IMR-90 (cell line): ENCODE results near the gene IQSEC3. TPM values are rescaled to one million over a fixed set of nuclear protein-coding genes. Genes with fewer than 3 reads are reported as not detected.
A peak's percentile ranks its signal among the peaks of the same experiment; 100 is the strongest.
"Not testable (repeated sequence)": the region's sequence is repeated elsewhere in the genome, so short reads cannot be mapped to it uniquely, and the experiment has no call there.

Experiments
- ATAC-seq: fragments of 200-7000 bp; cut with Tn5 transposase; 2 replicates; pipeline ENCODE4 v1.9.1; 2020; ENCODE audit warnings: low read depth, mild to moderate bottlenecking, moderate library complexity
- BruUV-seq: library from RNA; stranded (reverse); fragments of 400-500 nt; replicated peaks from 2 replicates; lab custom pipeline; 2021; lab: Mats Ljungman, UMichigan
- CTCF ChIA-PET: fragments of 300-600 bp; formaldehyde crosslinking; extraction: SDS; loops from one replicate; lab custom pipeline; 2021; ENCODE audit warnings: antibody characterized with exemption; lab: Yijun Ruan, JAX
- POLR2A ChIA-PET: fragments of 300-600 bp; sonication (Branson Sonifier 250); formaldehyde crosslinking; loops from one replicate; lab custom pipeline; 2022; ENCODE audit warnings: antibody characterized with exemption; ENCODE audit not compliant: unreplicated experiment; lab: Charles Lee
- DNase-seq: peaks from one replicate; pipeline ENCODE4 v3.0.0; 2013
- H2AFZ ChIP-seq: replicated peaks from 2 replicates; pipeline ENCODE3; 2013; ENCODE audit warnings: low read length, mild to moderate bottlenecking; ENCODE audit not compliant: poor library complexity
- H2AK5ac ChIP-seq: 2 replicates; pipeline ENCODE4 v1.6.1; 2013; ENCODE audit warnings: low read depth, low read length, inconsistent platforms
- H2AK9ac ChIP-seq: replicated peaks from 2 replicates; pipeline ENCODE3; 2013; ENCODE audit warnings: mild to moderate bottlenecking, low read depth, low read length, moderate library complexity; ENCODE audit not compliant: poor library complexity
- H2BK120ac ChIP-seq: 2 replicates; pipeline ENCODE4 v1.6.1; 2013; ENCODE audit warnings: low read depth, low read length, inconsistent platforms
- H2BK15ac ChIP-seq: 3 replicates; pipeline ENCODE4 v1.6.1; 2013; ENCODE audit warnings: low read depth, low read length, inconsistent platforms
- H2BK20ac ChIP-seq: 2 replicates; pipeline ENCODE4 v1.6.1; 2013; ENCODE audit warnings: low read depth, mild to moderate bottlenecking, inconsistent platforms, low read length, moderate library complexity
- H2BK5ac ChIP-seq: 2 replicates; pipeline ENCODE4 v1.6.1; 2013; ENCODE audit warnings: mild to moderate bottlenecking, low read depth, low read length, inconsistent platforms; ENCODE audit not compliant: poor library complexity, severe bottlenecking
- H3K14ac ChIP-seq: replicated peaks from 2 replicates; pipeline ENCODE4 v1.6.1; 2013; ENCODE audit warnings: low read depth, low read length, inconsistent platforms
- H3K18ac ChIP-seq: 2 replicates; pipeline ENCODE4 v1.6.1; 2013; ENCODE audit warnings: low read depth, low read length, control low read depth
- H3K23ac ChIP-seq: 2 replicates; pipeline ENCODE4 v1.6.1; 2013; ENCODE audit warnings: low read depth, low read length, inconsistent platforms
- H3K27ac ChIP-seq: 2 replicates; pipeline ENCODE4 v1.5.1; 2013; ENCODE audit warnings: mild to moderate bottlenecking, control low read depth, low read length; ENCODE audit not compliant: insufficient read depth
- H3K27me3 ChIP-seq: 2 replicates; pipeline ENCODE4 v1.6.1; 2013; ENCODE audit warnings: low read length; ENCODE audit not compliant: control insufficient read depth, insufficient read depth
- H3K36me3 ChIP-seq: 2 replicates; pipeline ENCODE4 v1.6.1; 2013; ENCODE audit warnings: low read length, mixed read lengths; ENCODE audit not compliant: control insufficient read depth, insufficient read depth
- H3K4ac ChIP-seq: 2 replicates; pipeline ENCODE4 v1.6.1; 2013; ENCODE audit warnings: low read depth, low read length, inconsistent platforms
- H3K4me1 ChIP-seq: 2 replicates; pipeline ENCODE4 v1.6.1; 2013; ENCODE audit warnings: low read length, mixed read lengths; ENCODE audit not compliant: control insufficient read depth, insufficient read depth
- H3K4me2 ChIP-seq: 2 replicates; pipeline ENCODE4 v1.6.1; 2013; ENCODE audit warnings: low read depth, mild to moderate bottlenecking, control low read depth, low read length, moderate library complexity
- H3K4me3 ChIP-seq: 2 replicates; pipeline ENCODE4 v1.5.1; 2013; ENCODE audit warnings: low read depth, mild to moderate bottlenecking, control low read depth, low read length, moderate library complexity; ENCODE audit not compliant: insufficient read depth
- H3K56ac ChIP-seq: 2 replicates; pipeline ENCODE4 v1.6.1; 2013; ENCODE audit warnings: low read length, inconsistent platforms; ENCODE audit not compliant: insufficient read depth; ENCODE audit errors: extremely low read depth
- H3K79me1 ChIP-seq, 2 experiments: 2 replicates each; pipeline ENCODE4 v1.6.1; 2013; ENCODE audit warnings: low read length in 2 of 2, inconsistent platforms in 1 of 2, low read depth in 1 of 2
- H3K9ac ChIP-seq: 2 replicates; pipeline ENCODE4 v1.6.1; 2013; ENCODE audit warnings: low read depth, low read length, control low read depth
- H3K9me1 ChIP-seq: 2 replicates; pipeline ENCODE4 v1.6.1; 2013; ENCODE audit warnings: low read length, inconsistent platforms; ENCODE audit not compliant: insufficient read depth
- H3K9me3 ChIP-seq: 2 replicates; pipeline ENCODE4 v1.6.1; 2013; ENCODE audit warnings: low read length; ENCODE audit not compliant: control insufficient read depth, insufficient read depth
- H4K20me1 ChIP-seq: 2 replicates; pipeline ENCODE4 v1.6.1; 2013; ENCODE audit warnings: low read length, inconsistent platforms; ENCODE audit not compliant: insufficient read depth
- H4K5ac ChIP-seq: 2 replicates; pipeline ENCODE4 v1.6.1; 2013; ENCODE audit warnings: mild to moderate bottlenecking, low read depth, low read length, control low read depth
- H4K8ac ChIP-seq, 2 experiments: 2 replicates each; pipeline ENCODE4 v1.6.1; 2013; ENCODE audit warnings: low read depth in 2 of 2, low read length in 2 of 2, control low read depth in 1 of 2, inconsistent platforms in 1 of 2
- H4K91ac ChIP-seq: 2 replicates; pipeline ENCODE4 v1.6.1; 2013; ENCODE audit warnings: low read depth, low read length, inconsistent platforms; ENCODE audit not compliant: insufficient read depth
- CEBPB ChIP-seq: IDR thresholded peaks from 2 replicates; pipeline ENCODE4 v1.6.1; 2012; ENCODE audit warnings: low read depth, low read length, improper control_type of control experiment
- FOS ChIP-seq: fragments of 150-350 bp; IDR thresholded peaks from 2 replicates; pipeline ENCODE4 v1.6.1; 2016; ENCODE audit warnings: low read depth, low read length
- WGBS, 2 experiments: methylation state at CpG; one replicate each; pipeline versions ENCODE4 v1.1.5 to v1.1.7; 2013; ENCODE audit warnings: missing lambda C conversion rate in 2 of 2; ENCODE audit not compliant: insufficient read length in 1 of 2; ENCODE audit errors: extremely low coverage in 2 of 2; 5-methylcytosine and 5-hydroxymethylcytosine counted together
- dilution Hi-C: fragments of 300-500 bp; cut with HindIII; formaldehyde crosslinking; loops from one replicate; pipeline ENCODE4 v1.14.3; 2018; ENCODE audit warnings: low sequenced_read_pairs; ENCODE audit not compliant: unreplicated experiment
- in situ Hi-C: fragments of 300-500 bp; cut with MboI; formaldehyde crosslinking; loops from 3 replicates; pipeline ENCODE4 v1.14.3; 2019; ENCODE audit warnings: low sequenced_read_pairs, inconsistent platforms, mixed read lengths
- intact Hi-C: fragments of 100-400 bp; cut with micrococcal nuclease; formaldehyde crosslinking; loops from 2 replicates; pipeline ENCODE4 v1.10.0; 2022
- polyA plus RNA-seq, 3 experiments: library from polyadenylated mRNA; depleted of rRNA; stranded (reverse); fragments of >200 nt; gene quantifications; 2 replicates each; pipeline ENCODE4 v1.2.3, GENCODE V29; 2012; ENCODE audit warnings: low replicate concordance in 1 of 3
- total RNA-seq: library from RNA; depleted of rRNA; stranded (reverse); fragments of >200 nt; gene quantifications from 2 replicates; pipeline ENCODE4 v1.2.3, GENCODE V29; 2012

Gene IQSEC3
- total and polyA plus RNA-seq, 2 of the 4 experiments (the other 2 are of a cell fraction) = 0.10 TPM; not detected in 1

DNA sequence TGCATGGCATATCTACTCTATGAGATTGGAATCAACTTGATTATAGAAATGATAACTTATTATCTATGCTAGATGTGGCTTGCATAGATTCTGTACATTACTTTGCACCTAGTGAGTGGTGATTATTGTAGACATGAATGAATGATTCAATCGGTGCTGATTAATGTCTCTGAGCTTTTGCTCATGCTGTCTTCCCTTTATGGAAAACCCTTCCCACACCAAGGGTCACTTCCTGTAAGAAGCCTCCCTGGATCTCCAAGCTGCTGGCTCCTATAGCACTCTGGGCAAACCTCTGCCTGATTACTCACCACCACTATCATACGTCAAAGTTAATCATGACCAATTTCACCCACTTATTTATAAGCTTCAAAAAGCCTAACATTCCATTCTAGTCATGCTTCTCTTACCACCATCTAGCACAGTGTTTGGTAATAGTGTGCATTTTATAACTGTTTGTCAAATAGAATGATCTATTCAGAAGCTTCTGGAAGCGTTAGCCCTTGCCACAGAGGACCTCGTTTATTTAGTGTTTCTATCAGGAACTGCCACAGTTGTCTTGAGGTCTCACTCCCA, 990 bp upstream of the IQSEC3 start:
- peak overlapping the region; percentile 54; the same call in 1 of the 2 replicates for H3K9ac ChIP-seq
- CTCF ChIA-PET = not testable (repeated sequence)

More for the DNA sequence above, 990 bp upstream of the IQSEC3 start:
- H4K91ac ChIP-seq, POLR2A ChIA-PET, H2BK15ac ChIP-seq, H3K79me1 ChIP-seq, H3K4me3 ChIP-seq, H3K9me1 ChIP-seq, H3K36me3 ChIP-seq, H2AK9ac ChIP-seq, BruUV-seq, H3K23ac ChIP-seq, H3K27me3 ChIP-seq, H3K4me1 ChIP-seq, H2AK5ac ChIP-seq, H3K56ac ChIP-seq, H2AFZ ChIP-seq, H4K8ac ChIP-seq, H3K4ac ChIP-seq, H3K14ac ChIP-seq, intact Hi-C loops, H3K9me3 ChIP-seq, H4K20me1 ChIP-seq, dilution Hi-C loops, H4K5ac ChIP-seq, H2BK20ac ChIP-seq, in situ Hi-C loops: not testable (repeated sequence)
- peak overlapping the region; percentile 23; the same call in 1 of the 2 replicates for H2BK120ac ChIP-seq
- H3K27ac ChIP-seq = peak overlapping the region; percentile 73
- ATAC-seq (peak; percentile 58), DNase-seq (peak; percentile 82)
- peak; percentile 51; the same call in 1 of the 2 replicates for TF ChIP-seq CEBPB
- peak; percentile 11; the same call in 1 of the 2 replicates for TF ChIP-seq FOS
- peak overlapping the region; percentile 49; the same call in 1 of the 2 replicates for H3K18ac ChIP-seq
- peak overlapping the region; percentile 69; the same call in 1 of the 2 replicates for H3K4me2 ChIP-seq
- H2BK5ac ChIP-seq = peak overlapping the region; percentile 83
- no CpG with 5 or more reads among the region's 4 CpGs for WGBS, 2 experiments
